NCI-H345 treated with DMSO at 0.1 percent for 48 hours (cell line): ENCODE results near the gene OR5AK2.
"Not testable (repeated sequence)": the region's sequence is repeated elsewhere in the genome, so short reads cannot be mapped to it uniquely, and the experiment has no call there.

Experiments
- DNase-seq: peaks from one replicate; lab custom pipeline; 2025; ENCODE audit not compliant: unreplicated experiment; lab: John Stamatoyannopoulos, UW

OR5AK2 gene, protein sequence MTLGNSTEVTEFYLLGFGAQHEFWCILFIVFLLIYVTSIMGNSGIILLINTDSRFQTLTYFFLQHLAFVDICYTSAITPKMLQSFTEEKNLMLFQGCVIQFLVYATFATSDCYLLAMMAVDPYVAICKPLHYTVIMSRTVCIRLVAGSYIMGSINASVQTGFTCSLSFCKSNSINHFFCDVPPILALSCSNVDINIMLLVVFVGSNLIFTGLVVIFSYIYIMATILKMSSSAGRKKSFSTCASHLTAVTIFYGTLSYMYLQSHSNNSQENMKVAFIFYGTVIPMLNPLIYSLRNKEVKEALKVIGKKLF

DNA sequence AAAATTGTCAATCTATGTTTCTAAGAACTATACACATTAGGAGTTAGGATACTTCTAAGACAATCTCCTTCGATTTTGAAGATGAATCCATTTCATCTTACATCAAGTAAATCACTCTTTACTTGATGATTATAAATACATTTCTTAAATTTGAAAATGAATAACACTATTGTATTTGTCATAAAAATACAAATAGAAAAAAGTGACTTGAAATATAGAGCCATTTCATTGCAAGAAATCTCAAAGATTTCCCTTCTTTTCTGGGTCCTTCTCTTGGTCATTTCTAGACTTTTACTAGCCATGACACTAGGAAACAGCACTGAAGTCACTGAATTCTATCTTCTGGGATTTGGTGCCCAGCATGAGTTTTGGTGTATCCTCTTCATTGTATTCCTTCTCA, at the start of gene OR5AK2:
Gene OR5AK2, plus strand, starts transcription at position 301 of the 400 bp plus-strand sequence. Its CDS starts 0 bp downstream, at position 301.
- no peak for DNase-seq

DNA sequence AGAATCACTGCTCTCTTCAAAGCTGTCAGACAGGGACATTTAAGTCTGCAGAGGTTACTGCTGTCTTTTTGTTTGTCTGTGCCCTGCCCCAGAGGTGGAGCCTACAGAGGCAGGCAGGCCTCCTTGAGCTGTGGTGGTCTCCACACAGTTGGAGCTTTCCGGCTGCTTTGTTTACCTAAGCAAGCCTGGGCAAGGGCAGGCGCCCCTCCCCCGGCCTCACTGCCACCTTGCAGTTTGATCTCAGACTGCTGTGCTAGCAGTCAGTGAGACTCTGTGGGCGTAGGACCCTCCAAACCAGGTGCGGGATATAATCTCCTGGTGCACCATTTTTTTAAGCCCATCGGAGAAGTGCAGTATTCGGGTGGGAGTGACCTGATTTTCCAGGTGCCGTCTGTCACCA, 43.2 kb upstream of the OR5AK2 start:
- DNase-seq, result not testable (repeated sequence)

DNA sequence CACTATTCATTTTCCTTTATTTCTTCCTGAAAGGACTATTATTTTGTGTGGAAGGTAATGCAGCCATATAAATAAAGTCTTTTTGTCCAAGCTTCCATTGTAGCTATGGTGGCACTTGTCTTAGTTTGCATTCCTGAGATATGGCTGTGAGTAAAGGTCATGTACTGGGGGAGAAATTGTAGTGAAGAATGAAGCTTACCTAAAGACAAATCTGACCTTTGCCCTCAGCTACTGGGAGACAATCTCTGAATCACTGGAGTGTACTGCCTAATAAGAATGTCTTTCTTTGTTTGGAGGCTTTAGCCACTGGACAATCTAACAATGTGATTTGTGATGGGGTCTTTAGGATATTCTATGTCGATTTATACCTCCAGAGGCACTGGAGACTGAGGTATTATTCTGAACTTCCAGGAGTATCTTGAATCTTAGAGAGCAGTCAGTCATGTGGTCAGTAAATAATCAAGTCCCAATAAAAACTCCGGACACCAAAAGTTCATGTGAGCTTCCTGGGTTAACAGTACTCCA, 39.7 kb upstream of the OR5AK2 start:
- DNase-seq, result no peak

DNA sequence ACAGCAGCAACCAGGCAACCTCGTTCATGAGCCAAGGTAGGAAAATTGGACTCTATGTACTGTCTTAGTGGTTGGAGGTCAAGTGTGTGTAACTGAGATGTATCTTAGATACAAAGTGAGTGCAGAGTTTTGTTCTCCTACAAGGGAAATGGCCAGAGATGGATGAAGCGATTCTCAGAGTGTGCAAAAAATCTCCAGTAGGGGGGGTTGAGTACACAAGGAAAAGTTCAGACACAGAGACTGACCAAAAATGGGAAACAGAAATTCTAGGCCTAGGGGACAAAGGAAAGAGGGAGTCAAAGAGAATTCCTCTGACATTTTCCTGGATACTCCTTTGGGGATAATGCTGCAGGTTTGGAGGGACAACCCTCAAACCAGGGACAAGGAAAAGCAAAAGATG, 38.2 kb upstream of the OR5AK2 start:
- no peak for DNase-seq

DNA sequence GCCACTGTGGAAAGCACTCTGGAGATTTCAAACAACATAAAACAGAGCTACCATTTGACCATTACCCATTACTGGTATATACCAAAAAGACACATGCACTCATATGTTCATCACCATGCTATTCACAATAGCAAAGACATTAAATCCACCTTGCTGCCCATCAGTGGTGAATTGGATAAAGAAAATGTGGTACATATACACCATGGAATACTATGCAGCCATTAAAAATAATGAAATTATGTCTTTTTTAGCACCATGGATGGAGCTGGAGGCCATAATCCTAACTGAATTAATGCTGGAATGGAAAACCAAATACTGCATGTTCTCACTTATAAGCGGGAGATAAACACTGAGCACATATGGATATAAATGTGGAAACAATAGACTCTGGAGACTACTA, 34.8 kb upstream of the OR5AK2 start:
- not testable (repeated sequence) for DNase-seq

DNA sequence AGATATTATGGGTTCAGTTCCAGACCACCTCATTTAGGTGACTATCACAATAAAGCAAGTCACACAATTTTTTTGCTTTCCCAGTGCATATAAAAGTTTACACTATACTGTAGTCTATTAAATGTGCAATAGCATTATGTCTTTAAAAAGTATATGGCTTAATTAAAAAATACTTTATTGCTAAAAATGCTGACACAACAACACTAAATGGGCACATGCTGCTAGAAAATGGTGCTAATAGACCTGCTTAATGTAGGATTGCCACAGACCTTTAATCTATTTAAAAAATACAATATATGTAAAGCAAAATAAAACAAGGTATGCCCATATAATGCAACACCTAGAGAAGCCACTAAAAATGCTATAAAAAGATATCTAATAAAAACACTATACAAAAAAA, 27.1 kb upstream of the OR5AK2 start:
- DNase-seq, result no peak

DNA sequence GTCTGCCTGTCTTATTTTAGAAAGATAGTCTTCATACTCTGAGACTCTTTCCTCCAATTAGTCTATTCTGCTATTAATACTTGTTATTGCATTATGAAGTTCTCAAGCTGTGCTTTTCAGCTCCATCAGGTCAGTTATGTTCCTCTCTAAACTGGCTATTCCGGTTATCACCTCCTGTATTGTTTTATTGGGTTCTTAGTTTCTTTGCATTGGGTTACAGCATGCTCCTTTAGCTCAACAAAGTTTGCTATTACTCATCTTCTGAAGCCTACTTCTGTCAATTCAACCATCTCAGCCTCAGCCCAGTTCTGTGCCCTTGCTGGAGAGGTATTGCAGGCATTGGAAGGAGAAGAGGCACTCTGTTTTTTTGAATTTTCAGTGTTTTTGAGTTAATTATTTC, 21.0 kb upstream of the OR5AK2 start:
- DNase-seq, result no peak

DNA sequence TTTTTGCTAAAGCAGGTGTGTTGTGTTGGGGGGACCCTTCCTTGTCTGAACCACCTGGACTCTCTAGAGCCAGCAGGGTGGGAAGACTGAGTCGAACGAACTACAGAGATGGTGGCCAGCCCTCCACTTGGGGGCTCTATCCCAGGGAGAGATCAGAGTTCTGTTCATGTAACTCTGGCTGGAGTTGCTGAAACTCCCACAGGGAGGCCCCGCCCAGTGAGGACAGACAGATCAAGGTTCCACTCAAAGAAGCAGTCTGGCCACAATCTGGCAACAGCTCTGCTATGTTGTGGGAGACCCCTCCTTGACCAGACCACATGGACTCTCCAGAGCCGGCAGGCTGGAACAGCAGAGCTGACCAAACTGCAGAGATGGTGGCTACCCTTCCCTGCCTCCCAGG, 20.2 kb upstream of the OR5AK2 start:
- DNase-seq, result no peak

DNA sequence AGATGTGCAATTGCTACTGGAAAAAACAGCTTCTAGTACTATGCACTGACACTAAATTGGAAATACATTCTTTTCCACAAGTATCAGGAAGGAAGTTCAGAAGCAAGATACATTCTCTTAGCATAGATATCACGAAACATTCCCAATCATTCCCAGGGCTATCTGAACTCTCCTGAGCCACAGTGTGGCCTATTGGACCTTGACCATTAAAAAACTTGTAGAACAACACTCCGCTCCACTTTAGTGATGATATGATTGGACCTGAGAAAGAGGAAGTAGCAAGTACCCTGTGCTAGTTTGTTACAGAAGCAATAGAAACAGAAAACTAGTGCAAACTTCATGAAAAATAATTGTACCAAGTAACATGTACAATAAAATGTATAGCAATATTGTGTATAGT, 11.4 kb upstream of the OR5AK2 start:
- no peak for DNase-seq

DNA sequence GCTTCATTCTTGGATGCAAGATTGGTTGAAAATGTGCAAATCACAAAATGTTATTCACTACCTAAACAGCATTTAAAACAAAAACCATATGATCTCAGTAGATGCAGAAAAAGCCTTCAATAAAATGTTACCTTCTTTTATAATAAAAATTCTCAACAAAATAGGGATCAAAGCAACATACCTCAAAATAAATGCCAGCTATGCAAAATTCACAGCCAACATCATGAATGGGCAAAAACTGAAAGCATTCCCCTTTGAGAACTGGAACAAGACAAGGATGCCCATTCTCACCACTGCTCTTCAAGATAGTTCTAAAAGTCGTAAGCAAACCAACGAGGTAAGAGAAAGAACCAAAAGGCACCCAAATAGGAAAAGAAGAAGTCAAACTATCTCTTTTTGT, 2.0 kb downstream of the OR5AK2 start:
- DNase-seq, result no peak

DNA sequence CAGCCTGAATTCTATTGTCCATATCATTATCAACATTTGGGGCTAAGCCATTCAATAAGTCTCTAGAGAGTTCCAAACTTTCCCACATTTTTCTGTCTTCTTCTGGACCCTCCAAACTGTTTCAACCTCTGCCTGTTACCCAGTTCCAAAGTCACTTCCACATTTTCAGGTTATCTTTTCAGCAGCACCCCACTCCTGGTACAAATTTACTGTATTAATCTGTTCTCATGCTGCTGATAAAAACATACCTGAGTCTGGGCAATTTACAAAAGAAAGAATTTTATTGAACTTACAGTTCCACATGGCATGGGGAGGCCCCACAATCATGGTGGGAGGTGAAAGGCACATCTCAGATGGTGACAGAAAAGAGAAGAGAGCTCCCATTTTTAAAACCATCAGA, 5.8 kb downstream of the OR5AK2 start:
- no peak for DNase-seq

DNA sequence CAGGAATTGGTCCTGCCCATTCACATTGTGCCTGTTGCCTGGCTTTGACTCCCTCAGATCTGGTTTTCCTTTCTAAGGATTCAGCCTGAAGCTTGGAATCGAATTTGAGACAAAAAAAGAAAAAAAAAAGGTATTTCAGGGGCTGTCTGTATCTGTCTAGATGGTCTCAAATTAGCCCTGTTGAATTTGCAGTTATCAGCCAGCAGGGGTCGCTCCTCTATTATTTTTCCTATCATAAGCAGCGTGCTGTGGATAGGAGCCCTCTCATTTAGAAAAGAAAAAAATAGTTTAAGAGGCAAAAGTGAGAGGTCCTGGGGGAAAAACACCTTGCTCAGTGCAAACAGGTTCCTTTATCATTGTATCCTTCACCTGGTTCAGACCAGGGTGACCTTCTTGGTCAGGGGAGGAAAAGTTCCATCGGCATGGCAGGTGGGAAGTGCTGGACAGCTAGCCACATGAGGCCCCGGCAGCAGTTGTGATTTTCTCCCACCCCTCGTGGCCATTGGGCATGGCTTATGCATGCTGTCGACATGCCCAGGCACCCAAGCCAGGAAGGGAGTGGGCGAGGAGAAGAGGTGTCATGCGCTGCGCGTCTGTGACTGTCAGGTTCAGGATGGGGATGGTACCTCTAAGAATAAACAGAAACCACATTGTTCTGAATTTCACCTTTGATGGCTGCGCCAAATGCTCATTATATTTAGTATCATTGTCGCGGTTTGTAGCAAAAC, 13.1 kb downstream of the OR5AK2 start:
- no peak for DNase-seq

DNA sequence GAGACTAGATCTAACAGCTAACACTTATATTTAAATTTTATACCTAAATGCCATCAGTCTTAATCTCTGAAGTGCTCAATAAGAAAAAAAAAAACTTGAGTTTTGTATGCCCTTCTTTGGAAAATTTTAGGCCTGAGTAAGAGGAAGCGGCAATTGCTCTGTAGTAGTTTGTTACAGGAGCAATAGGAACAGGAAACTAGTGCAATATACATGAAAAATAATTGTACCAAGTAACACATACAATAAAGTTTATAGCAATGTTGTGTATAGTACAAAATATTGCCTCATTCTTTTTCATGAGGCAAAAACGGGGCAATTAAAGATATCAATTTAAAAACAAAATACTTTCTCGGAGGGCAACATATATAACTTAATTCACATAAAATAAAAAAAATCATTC, 19.7 kb downstream of the OR5AK2 start:
- no peak for DNase-seq

DNA sequence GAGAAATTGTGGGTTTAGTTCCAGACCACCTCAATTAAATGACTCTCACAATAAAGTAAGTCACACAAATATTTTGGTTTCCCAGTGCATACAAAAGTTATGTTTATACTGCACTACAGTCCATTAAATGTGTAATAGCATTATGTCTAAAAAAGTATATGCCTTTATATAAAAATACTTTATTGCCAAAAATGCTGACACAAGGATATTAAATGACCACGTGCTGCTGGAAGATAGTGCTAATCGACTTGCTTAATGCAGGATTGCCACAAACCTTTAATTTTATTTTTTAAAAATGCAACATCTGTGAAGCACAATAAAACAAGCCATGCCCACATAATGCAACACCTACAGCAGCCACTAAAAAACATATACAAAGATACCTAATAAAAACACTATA, 27.0 kb downstream of the OR5AK2 start:
- no peak for DNase-seq

DNA sequence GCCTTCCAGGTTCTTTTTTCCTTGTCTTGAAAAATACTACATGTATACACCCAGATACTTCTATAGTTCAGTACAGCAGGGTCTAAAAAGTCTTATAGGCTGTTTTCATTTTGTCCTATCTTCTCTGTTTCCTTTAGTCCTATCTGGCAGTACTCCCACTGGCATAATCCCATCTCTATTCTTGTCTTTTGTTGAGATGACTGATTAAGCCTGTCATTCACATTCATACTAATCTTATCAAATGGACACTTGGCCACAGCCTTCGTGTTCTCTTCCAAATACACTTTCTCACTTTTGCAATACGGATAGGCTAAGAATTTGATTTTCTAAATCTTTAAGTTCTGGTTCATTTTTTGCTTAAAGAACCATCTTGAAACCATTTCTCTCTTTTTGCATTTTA, 42.8 kb downstream of the OR5AK2 start:
- DNase-seq, result no peak
